ENCODE data around the gene ITGAV. TPM values are rescaled to one million over a fixed set of nuclear protein-coding genes. Genes with fewer than 3 reads are reported as not detected.

The ITGAV gene
- total RNA-seq, 1 experiment from 2014 or later = 26.9 TPM

GRCh38 chr2:186612026-186612425 is 22.2 kb downstream of the ITGAV start:
- Histone ChIP-seq H4K91ac (ENCODE audit: insufficient read length, low read depth, low read length) (no peak overlapping the region), H4K20me1 (ENCODE audit: control insufficient read depth, insufficient read depth, insufficient read length) (no peaks in the 10 kb centered on the region), H2BK20ac (ENCODE audit: low read depth, low read length, poor library complexity, severe bottlenecking) (no peak overlapping the region), H3K79me2 (ENCODE audit: insufficient read depth, low read length) (no peaks in the 10 kb centered on the region; the same call in 1 of the 2 replicates), H3K27me3 (ENCODE audit: insufficient read depth, low read length) (no peaks in the 10 kb centered on the region), H4K8ac (replicated peaks; ENCODE audit: insufficient read length, low read depth, low read length) (no peak overlapping the region), H3K23me2 (ENCODE audit: insufficient read length, low read depth, low read length, poor library complexity, severe bottlenecking) (no peaks in the 10 kb centered on the region), H2AFZ (ENCODE audit: low read length) (no peak overlapping the region), H2BK120ac (ENCODE audit: low read depth, low read length, poor library complexity, severe bottlenecking) (no peak overlapping the region), H2BK5ac (ENCODE audit: insufficient read length, low read length) (no peak overlapping the region), H3K4me1 (ENCODE audit: insufficient read depth, low read length) (no peaks in the 10 kb centered on the region), H2BK15ac (ENCODE audit: low read depth, low read length) (no peak overlapping the region), H3K79me1 (ENCODE audit: insufficient read depth, low read depth, low read length, poor library complexity, severe bottlenecking) (no peaks in the 10 kb centered on the region), H4K5ac (ENCODE audit: insufficient read length, low read depth, low read length) (no peak overlapping the region), H2BK12ac (ENCODE audit: insufficient read length, low read depth, low read length) (no peak overlapping the region), H3K9ac (ENCODE audit: extremely low read depth, insufficient read length, low read length) (no peak overlapping the region), H3K56ac (ENCODE audit: insufficient read length, low read depth, low read length) (no peak overlapping the region), H3K14ac (ENCODE audit: insufficient read depth, low read length) (no peak overlapping the region), H3K23ac (ENCODE audit: insufficient read length, low read depth, low read length) (no peak overlapping the region), H3K9me3 (ENCODE audit: control insufficient read depth, low read depth, low read length) (no peaks in the 10 kb centered on the region), H3T11ph (ENCODE audit: low read length) (no peak overlapping the region), H3K4ac (ENCODE audit: low read depth, low read length) (no peak overlapping the region), H3K4me2 (ENCODE audit: insufficient read depth, insufficient read length, low read length) (no peak overlapping the region), H2AK5ac (ENCODE audit: insufficient read length, low read length) (no peak overlapping the region), H3K18ac (ENCODE audit: insufficient read length, low read depth, low read length) (no peak overlapping the region), H3K27ac (ENCODE audit: insufficient read length, low read depth, low read length) (no peak overlapping the region)
- no peak overlapping the region for H3K4me3 Mint-ChIP-seq
- no peak for DNase-seq
- 0 out of 7 replicates have a peak overlapping the region, but pooled peaks of 1 of the 3 experiments have one; percentile 31 for H3K27ac Mint-ChIP-seq
- WGBS (ENCODE audit: extremely low coverage, insufficient read length, low lambda C conversion rate) = no CpG with 5 or more reads among the region's 2 CpGs
- no peak for TF ChIP-seq CTCF (conservative IDR thresholded peaks at IDR 0.05)
- no peaks in the 10 kb centered on the region for H3K27me3 Mint-ChIP-seq (ENCODE audit: low read depth)
- no peaks in the 10 kb centered on the region; a peak in 1 of 7 replicates for H3K36me3 Mint-ChIP-seq (ENCODE audit: insufficient read depth in 1 of 3, low read depth in 3 of 3)
- peaks cover 3 to 8% of the 10 kb centered on the region in 2 experiments; a peak in 2 of 4 replicates for H3K4me1 Mint-ChIP-seq
- no peaks in the 10 kb centered on the region for H3K9me3 Mint-ChIP-seq
